ENCODE results near the gene ZNF358. TPM values are rescaled to one million over a fixed set of nuclear protein-coding genes. Genes with fewer than 3 reads are reported as not detected.

The ZNF358 gene
- total and polyA plus RNA-seq, 2 experiments from 2014 or later: 40.7 to 99.6 TPM

DNA sequence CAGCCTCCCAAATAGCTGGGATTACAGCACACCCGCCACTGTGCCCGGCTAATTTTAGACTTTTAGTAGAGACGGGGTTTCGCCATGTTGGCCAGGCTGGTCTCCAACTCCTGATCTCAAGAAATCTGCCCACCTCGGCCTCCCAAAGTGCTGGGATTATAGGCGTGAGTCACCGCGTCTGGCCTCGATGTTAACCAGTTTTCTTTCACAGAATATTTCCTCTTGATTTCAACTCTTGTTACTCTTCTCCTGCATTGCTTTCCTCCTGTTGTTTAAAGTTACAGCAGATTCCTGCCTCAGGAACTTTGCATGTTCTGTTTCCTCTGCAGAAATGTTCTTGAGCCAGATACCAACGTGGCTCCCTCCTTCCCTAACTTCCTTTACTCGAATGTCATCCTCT lies 23.3 kb upstream of the ZNF358 start:
- H3K27me3 ChIP-seq: peaks cover 9% of the 10 kb centered on the region
- no peak overlapping the region for H3K4me3 ChIP-seq
- H3K4me1 ChIP-seq (ENCODE audit: low read depth): no peaks in the 10 kb centered on the region
- H3K36me3 ChIP-seq: no peaks in the 10 kb centered on the region
- TF ChIP-seq, protein P1, sequence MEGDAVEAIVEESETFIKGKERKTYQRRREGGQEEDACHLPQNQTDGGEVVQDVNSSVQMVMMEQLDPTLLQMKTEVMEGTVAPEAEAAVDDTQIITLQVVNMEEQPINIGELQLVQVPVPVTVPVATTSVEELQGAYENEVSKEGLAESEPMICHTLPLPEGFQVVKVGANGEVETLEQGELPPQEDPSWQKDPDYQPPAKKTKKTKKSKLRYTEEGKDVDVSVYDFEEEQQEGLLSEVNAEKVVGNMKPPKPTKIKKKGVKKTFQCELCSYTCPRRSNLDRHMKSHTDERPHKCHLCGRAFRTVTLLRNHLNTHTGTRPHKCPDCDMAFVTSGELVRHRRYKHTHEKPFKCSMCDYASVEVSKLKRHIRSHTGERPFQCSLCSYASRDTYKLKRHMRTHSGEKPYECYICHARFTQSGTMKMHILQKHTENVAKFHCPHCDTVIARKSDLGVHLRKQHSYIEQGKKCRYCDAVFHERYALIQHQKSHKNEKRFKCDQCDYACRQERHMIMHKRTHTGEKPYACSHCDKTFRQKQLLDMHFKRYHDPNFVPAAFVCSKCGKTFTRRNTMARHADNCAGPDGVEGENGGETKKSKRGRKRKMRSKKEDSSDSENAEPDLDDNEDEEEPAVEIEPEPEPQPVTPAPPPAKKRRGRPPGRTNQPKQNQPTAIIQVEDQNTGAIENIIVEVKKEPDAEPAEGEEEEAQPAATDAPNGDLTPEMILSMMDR (IDR thresholded peaks at IDR 0.05; ENCODE audit: low read depth, low read length): no peak
- H3K27ac ChIP-seq: no peak overlapping the region
- no peak for DNase-seq (ENCODE audit: low read depth in 1 of 2, low spot score in 1 of 2)
- H3K9me3 ChIP-seq (ENCODE audit: low read depth): no peaks in the 10 kb centered on the region

DNA sequence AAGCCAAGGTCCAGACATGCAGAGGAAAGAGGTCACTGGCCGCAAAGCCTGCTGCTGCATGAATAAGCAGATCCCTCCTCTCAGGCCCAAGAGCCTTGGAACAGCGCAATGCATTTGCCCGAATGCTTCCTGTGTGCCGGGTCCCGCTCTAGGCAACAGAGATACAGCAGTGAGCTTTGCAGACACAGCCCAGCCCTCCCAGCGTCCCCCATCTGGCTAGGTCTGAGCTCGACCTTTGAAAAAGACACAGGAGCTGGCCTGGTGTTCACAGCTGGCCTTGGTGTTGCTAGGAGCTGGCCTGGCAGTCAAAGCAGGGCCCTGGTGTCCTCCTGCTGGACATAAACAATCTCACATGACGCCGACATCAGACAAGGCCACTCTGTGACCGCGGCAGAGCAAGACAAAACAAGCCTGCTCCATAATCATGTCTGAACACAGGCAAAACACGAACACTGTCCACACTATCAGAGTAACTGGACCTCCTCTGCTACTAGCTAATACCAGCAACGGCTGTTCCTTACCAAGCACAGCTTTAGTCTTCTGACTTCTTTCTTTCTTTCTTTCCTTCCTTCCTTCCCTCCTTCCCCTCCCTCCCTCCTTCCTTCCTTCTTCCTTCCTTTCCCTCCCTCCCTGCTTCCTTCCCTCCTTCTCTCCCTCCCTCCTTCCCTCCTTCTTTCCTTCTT lies 21.3 kb upstream of the ZNF358 start:
- H3K4me1 ChIP-seq (ENCODE audit: low read depth): no peaks in the 10 kb centered on the region
- H3K27ac ChIP-seq: no peak overlapping the region
- H3K27me3 ChIP-seq: peaks cover 13% of the 10 kb centered on the region
- H3K36me3 ChIP-seq: no peaks in the 10 kb centered on the region
- no peak overlapping the region for H3K4me3 ChIP-seq
- DNase-seq (ENCODE audit: low read depth in 1 of 2, low spot score in 1 of 2): peak in 1 of 2 donors; percentile 58
- no peaks in the 10 kb centered on the region for H3K9me3 ChIP-seq (ENCODE audit: low read depth)
- TF ChIP-seq, protein P1 (IDR thresholded peaks at IDR 0.05; ENCODE audit: low read depth, low read length): no peak

DNA sequence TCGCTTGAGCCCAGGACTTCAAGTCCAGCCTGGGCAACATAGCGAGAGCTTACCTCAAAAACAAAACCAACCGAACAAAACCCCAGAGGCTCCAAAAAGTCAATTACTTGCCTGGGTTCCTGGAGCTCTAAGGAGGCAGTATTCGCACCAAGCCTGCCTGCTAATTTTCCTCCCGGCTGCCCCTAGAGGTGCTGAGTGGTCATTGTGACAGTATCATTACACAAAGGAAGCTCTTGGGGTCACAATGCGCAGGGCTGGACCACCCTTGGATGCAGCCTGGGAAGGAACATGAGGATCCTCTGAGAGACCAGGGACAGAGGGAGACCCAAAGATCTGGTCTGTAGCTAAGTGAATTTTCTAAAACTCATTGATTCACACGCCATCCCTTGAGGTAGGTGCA lies 18.6 kb upstream of the ZNF358 start:
- Histone ChIP-seq H3K36me3 (no peaks in the 10 kb centered on the region), H3K27ac (no peak overlapping the region), H3K4me1 (ENCODE audit: low read depth) (no peaks in the 10 kb centered on the region), H3K27me3 (peaks cover 41% of the 10 kb centered on the region), H3K9me3 (ENCODE audit: low read depth) (no peaks in the 10 kb centered on the region), H3K4me3 (no peak overlapping the region)
- TF ChIP-seq, protein P1 (IDR thresholded peaks at IDR 0.05; ENCODE audit: low read depth, low read length): peak; percentile 52
- DNase-seq (ENCODE audit: low read depth in 1 of 2, low spot score in 1 of 2): no peak

DNA sequence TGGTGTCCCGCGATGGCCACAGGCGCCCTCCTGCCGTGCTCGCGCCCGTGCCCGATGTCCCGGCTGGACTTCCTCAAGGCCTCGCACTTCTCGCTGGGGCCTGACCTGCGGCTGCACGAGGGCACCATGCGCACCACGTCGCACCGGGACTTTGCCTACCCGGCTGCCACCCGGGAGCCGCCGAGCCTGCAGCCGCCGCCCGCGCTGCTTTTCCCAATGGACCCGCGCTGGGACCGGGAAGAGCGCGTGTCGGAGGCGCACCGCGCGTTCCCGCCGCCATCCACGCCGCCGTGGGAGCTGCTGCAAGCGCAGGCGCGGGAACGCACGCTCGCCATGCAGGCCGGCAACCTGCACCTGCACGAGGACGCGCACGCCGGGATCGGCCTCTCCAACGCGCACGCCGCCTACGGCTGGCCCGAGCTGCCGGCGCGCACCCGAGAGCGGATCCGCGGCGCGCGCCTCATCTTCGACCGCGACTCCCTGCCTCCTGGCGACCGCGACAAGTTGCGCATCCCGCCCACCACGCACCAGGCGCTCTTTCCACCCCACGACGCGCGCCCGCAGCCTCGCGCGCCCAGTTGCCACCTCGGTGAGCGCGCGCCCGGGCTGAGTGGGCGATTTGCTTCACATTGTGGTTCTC lies 15.0 kb upstream of the ZNF358 start:
- H3K4me3 ChIP-seq: peak overlapping the region; percentile 27
- no peaks in the 10 kb centered on the region for H3K9me3 ChIP-seq (ENCODE audit: low read depth)
- no peak overlapping the region for H3K27ac ChIP-seq
- H3K36me3 ChIP-seq: no peaks in the 10 kb centered on the region
- peaks cover 6% of the 10 kb centered on the region for H3K4me1 ChIP-seq (ENCODE audit: low read depth)
- H3K27me3 ChIP-seq: peaks cover 55% of the 10 kb centered on the region
- TF ChIP-seq, protein P1 (IDR thresholded peaks at IDR 0.05; ENCODE audit: low read depth, low read length): no peak
- DNase-seq (ENCODE audit: low read depth in 1 of 2, low spot score in 1 of 2): peak in 1 of 2 donors; percentile 78

DNA sequence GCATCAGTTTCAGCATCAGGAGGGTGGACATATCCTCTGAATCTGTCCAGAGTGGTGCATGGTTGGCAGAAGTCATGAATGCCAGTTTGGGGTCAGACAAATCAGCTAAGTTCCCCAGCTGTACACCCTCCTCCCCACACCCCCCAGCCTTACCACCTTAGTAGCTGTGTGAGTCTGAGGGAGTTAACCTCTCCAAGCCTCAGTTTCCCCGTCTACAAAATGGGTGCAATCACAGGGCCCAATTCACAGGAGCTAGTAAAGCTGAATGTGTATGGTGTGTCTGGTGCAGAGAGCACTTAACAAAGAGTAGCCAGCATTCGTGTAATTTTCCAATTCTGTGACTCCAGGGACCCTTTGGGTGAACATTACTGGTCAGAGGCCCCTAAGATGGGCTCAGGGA lies 13.4 kb upstream of the ZNF358 start:
- Histone ChIP-seq H3K9me3 (ENCODE audit: low read depth) (no peaks in the 10 kb centered on the region), H3K27me3 (peaks cover 47% of the 10 kb centered on the region), H3K36me3 (no peaks in the 10 kb centered on the region), H3K4me1 (ENCODE audit: low read depth) (peaks cover 6% of the 10 kb centered on the region), H3K4me3 (no peak overlapping the region), H3K27ac (no peak overlapping the region)
- TF ChIP-seq, protein P1 (IDR thresholded peaks at IDR 0.05; ENCODE audit: low read depth, low read length): no peak
- DNase-seq (ENCODE audit: low read depth in 1 of 2, low spot score in 1 of 2): no peak

All from cardiac muscle cell (in vitro differentiated cells and primary cell).